Liver (tissue), 9 donors: ENCODE measurements around the gene TMEM213. TPM values are rescaled to one million over a fixed set of nuclear protein-coding genes. Genes with fewer than 3 reads are reported as not detected.

ENCODE experiments used
- DNase-seq: peaks from one replicate; pipeline ENCODE4 v3.0.0-alpha.2; 2017; ENCODE audit warnings: low spot score
- H3K27ac ChIP-seq, 2 donors: one replicate each; pipeline ENCODE4 v1.7.0; 2013; ENCODE audit warnings: inconsistent platforms in 2 of 2, low read length in 2 of 2, control low read depth in 1 of 2, low read depth in 1 of 2, mild to moderate bottlenecking in 1 of 2
- H3K27me3 ChIP-seq, 4 donors: one replicate each; pipeline versions ENCODE4 v1.6.1 to v1.7.0; 2013; ENCODE audit warnings: low read length in 3 of 4, inconsistent platforms in 1 of 4, mild to moderate bottlenecking in 1 of 4, moderate library complexity in 1 of 4; ENCODE audit not compliant: control insufficient read depth in 4 of 4, insufficient read depth in 4 of 4
- H3K36me3 ChIP-seq, 4 donors: one replicate each; pipeline versions ENCODE4 v1.6.1 to v1.7.0; 2013; ENCODE audit warnings: low read length in 3 of 4, mild to moderate bottlenecking in 3 of 4, low read depth in 1 of 4, moderate library complexity in 1 of 4; ENCODE audit not compliant: control insufficient read depth in 4 of 4, insufficient read depth in 3 of 4
- H3K4me1 ChIP-seq, 4 donors: one replicate each; pipeline versions ENCODE4 v1.6.1 to v1.7.0; 2013; ENCODE audit warnings: low read length in 3 of 4, mild to moderate bottlenecking in 3 of 4, moderate library complexity in 1 of 4; ENCODE audit not compliant: control insufficient read depth in 4 of 4, insufficient read depth in 4 of 4
- H3K4me3 ChIP-seq, 3 donors: one replicate each; pipeline versions ENCODE4 v1.6.1 to v1.7.0; 2013; ENCODE audit warnings: low read length in 3 of 3, control low read depth in 1 of 3, low read depth in 1 of 3, mild to moderate bottlenecking in 1 of 3
- H3K9ac ChIP-seq, 2 donors: one replicate each; pipeline ENCODE4 v1.7.0; 2013; ENCODE audit warnings: low read length in 2 of 2, mild to moderate bottlenecking in 2 of 2, moderate library complexity in 2 of 2, control low read depth in 1 of 2, low read depth in 1 of 2
- H3K9me3 ChIP-seq, 4 donors: one replicate each; pipeline versions ENCODE4 v1.6.1 to v1.7.0; 2013; ENCODE audit warnings: low read length in 3 of 4; ENCODE audit not compliant: control insufficient read depth in 4 of 4
- EGR1 ChIP-seq, 2 donors: IDR thresholded peaks; 2 replicates each; pipeline ENCODE4 v1.6.1; 2016 to 2018; ENCODE audit warnings: antibody characterized with exemption in 2 of 2, low read depth in 2 of 2
- FOXA1 ChIP-seq: IDR thresholded peaks from 2 replicates; pipeline ENCODE4 v1.6.1; 2016; ENCODE audit warnings: antibody characterized with exemption
- FOXA2 ChIP-seq: IDR thresholded peaks from 2 replicates; pipeline ENCODE4 v1.6.1; 2016; ENCODE audit warnings: antibody characterized with exemption
- GABPA ChIP-seq, 2 donors: IDR thresholded peaks in 1 of 2; conservative IDR thresholded peaks in 1 of 2; 2 replicates each; pipeline ENCODE4 v1.6.1; 2016; ENCODE audit warnings: antibody characterized with exemption in 2 of 2, mild to moderate bottlenecking in 1 of 2, moderate library complexity in 1 of 2
- HNF4A ChIP-seq, 2 donors: conservative IDR thresholded peaks; 2 replicates each; pipeline ENCODE4 v1.6.1; 2016; ENCODE audit warnings: antibody characterized with exemption in 2 of 2, mild to moderate bottlenecking in 2 of 2
- HNF4G ChIP-seq: IDR thresholded peaks from 2 replicates; pipeline ENCODE4 v1.6.1; 2016; ENCODE audit warnings: antibody characterized with exemption
- JUND ChIP-seq, 2 donors: IDR thresholded peaks; 2 replicates each; pipeline ENCODE4 v1.6.1; 2016; ENCODE audit warnings: antibody characterized with exemption in 2 of 2
- NR2F2 ChIP-seq: IDR thresholded peaks from 2 replicates; pipeline ENCODE4 v1.6.1; 2016; ENCODE audit warnings: antibody characterized with exemption
- REST ChIP-seq: IDR thresholded peaks from 2 replicates; pipeline ENCODE4 v1.6.1; 2016; ENCODE audit warnings: antibody characterized with exemption, mild to moderate bottlenecking
- RXRA ChIP-seq, 2 donors: IDR thresholded peaks; 2 replicates each; pipeline ENCODE4 v1.6.1; 2017 to 2018; ENCODE audit warnings: antibody characterized with exemption in 2 of 2, mild to moderate bottlenecking in 1 of 2
- SP1 ChIP-seq: IDR thresholded peaks from 2 replicates; pipeline ENCODE4 v1.6.1; 2018; ENCODE audit warnings: antibody characterized with exemption, mild to moderate bottlenecking
- TAF1 ChIP-seq: conservative IDR thresholded peaks from 2 replicates; pipeline ENCODE4 v1.6.1; 2016; ENCODE audit warnings: antibody characterized with exemption, mild to moderate bottlenecking
- YY1 ChIP-seq: IDR thresholded peaks from 2 replicates; pipeline ENCODE4 v1.6.1; 2016; ENCODE audit warnings: antibody characterized with exemption, mild to moderate bottlenecking
- WGBS: extraction: QIAGEN DNeasy Blood & Tissue Kit; methylation state at CpG from one replicate; pipeline ENCODE4 v1.1.7; 2013; 5-methylcytosine and 5-hydroxymethylcytosine counted together
- polyA plus RNA-seq, 2 donors: library from polyadenylated mRNA; stranded (reverse) in 1 of 2; unstranded in 1 of 2; fragments of 200-250 nt in 1 of 2; fragments of >200 nt in 1 of 2; fragmentation: Nextera tagmentation in 1 of 2; extraction: Ambion mirVana in 1 of 2; gene quantifications; one replicate each; pipeline versions ENCODE4 v1.2.1 to v1.2.3, GENCODE V29; 2013 to 2015
- total RNA-seq, 2 donors: library from RNA; depleted of rRNA; stranded (reverse); fragments of >200 nt; gene quantifications; one replicate each; pipeline ENCODE4 v1.2.3, GENCODE V29; 2014
- TF ChIP-seq, protein P1 (sequence below): IDR thresholded peaks from 2 replicates; pipeline ENCODE4 v1.6.1; 2016; ENCODE audit warnings: antibody characterized with exemption
- TF ChIP-seq, protein P2 (sequence below): IDR thresholded peaks from 2 replicates; pipeline ENCODE4 v1.6.1; 2016; ENCODE audit warnings: antibody characterized with exemption
- TF ChIP-seq, protein P3 (sequence below): IDR thresholded peaks from 2 replicates; pipeline ENCODE4 v1.6.1; 2016; ENCODE audit warnings: antibody characterized with exemption
- TF ChIP-seq, protein P4 (sequence below): fragments of 150-350 bp; IDR thresholded peaks from 2 replicates; pipeline ENCODE4 v1.5.1; 2017; ENCODE audit warnings: improper control_type of control experiment, low read depth, low read length; ENCODE audit not compliant: missing input control
- donor health status: healthy.
- donor health status: healthy.
- donor health status: healthy.
- donor health status: healthy.
- donor health status: healthy.

Gene TMEM213
- total and polyA plus RNA-seq, 4 donors: not detected

DNA sequence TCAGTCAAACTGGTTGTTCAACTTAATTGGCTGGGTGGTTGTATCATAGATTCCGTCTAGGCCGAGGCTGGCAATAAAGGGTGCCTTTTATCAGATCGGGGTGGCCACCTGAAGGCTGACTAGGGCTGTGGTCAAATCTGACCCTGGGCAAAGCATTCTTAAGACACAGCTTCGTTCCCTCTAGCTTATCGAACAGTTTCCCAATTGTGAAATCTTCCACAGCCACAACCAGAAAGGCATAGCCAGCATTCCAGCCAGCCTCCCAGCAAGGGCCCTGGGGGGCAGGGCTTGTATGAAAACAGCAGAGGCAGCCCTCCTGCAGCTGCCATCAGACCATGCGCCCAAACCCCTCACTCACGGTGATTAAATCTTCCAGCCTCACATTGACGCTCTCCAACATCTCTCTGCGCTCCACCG lies 42.5 kb upstream of the TMEM213 start:
- Histone ChIP-seq H3K27me3 (no peaks in the 10 kb centered on the region), H3K9ac (no peak overlapping the region), H3K4me3 (no peak overlapping the region), H3K9me3 (no peaks in the 10 kb centered on the region), H3K4me1 (peaks cover 0 to 8% (median 0%) of the 10 kb centered on the region in 4 donors), H3K27ac (no peak overlapping the region), H3K36me3 (no peaks in the 10 kb centered on the region)
- TF ChIP-seq, protein P1, sequence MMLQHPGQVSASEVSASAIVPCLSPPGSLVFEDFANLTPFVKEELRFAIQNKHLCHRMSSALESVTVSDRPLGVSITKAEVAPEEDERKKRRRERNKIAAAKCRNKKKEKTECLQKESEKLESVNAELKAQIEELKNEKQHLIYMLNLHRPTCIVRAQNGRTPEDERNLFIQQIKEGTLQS: no peak
- TF ChIP-seq TAF1 (no peak), HNF4G (no peak), EGR1 (IDR thresholded peaks at IDR 0.05; ENCODE audit: low read depth in 2 of 2) (no peak), GABPA (IDR thresholded peaks at IDR 0.05 in 1 of 2, conservative IDR thresholded peaks at IDR 0.05 in 1 of 2) (no peak)
- TF ChIP-seq, protein P2, sequence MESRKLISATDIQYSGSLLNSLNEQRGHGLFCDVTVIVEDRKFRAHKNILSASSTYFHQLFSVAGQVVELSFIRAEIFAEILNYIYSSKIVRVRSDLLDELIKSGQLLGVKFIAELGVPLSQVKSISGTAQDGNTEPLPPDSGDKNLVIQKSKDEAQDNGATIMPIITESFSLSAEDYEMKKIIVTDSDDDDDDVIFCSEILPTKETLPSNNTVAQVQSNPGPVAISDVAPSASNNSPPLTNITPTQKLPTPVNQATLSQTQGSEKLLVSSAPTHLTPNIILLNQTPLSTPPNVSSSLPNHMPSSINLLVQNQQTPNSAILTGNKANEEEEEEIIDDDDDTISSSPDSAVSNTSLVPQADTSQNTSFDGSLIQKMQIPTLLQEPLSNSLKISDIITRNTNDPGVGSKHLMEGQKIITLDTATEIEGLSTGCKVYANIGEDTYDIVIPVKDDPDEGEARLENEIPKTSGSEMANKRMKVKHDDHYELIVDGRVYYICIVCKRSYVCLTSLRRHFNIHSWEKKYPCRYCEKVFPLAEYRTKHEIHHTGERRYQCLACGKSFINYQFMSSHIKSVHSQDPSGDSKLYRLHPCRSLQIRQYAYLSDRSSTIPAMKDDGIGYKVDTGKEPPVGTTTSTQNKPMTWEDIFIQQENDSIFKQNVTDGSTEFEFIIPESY: no peak
- WGBS: 87% methylated on average over 10 of the region's 10 CpGs
- DNase-seq: no peak

DNA sequence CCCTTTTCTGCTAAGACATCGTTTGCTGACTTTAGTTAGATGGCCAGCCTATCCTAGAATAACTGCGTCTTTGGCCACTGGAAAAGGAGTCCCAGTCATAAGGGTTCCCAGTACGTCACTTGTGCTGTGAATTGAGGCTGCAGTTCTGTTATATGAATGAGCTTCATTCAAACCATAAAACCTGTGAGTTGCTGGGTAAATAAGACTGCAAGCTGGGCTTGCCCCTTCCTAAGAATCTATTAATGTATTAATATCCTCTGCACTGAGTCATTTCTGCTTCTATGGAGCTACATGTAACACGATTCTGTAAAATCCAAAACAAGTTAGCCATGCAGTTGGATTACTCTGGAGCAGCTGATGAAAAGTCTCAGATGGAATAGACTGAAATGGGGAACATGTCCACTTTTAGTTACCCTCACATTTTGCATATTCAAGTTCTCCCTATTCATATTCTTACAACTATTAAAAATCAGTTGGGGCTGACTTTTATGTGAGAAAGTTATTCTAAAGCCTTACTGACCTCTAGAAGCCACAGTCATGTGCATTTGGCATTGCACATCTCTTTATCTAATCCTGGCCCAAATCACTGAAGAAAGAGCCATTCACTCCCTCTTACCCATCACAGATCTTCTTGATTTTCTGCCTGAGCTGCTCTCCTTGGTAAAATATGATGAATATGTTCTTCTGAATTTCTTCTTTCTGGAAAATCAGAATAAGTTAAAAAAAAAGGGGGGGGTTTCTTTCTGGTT lies 41.8 kb upstream of the TMEM213 start:
- no peak overlapping the region for H3K27ac ChIP-seq
- TF ChIP-seq HNF4A (conservative IDR thresholded peaks at IDR 0.05): no peak
- TF ChIP-seq EGR1 (IDR thresholded peaks at IDR 0.05; ENCODE audit: low read depth in 2 of 2): no peak
- no peak for TF ChIP-seq YY1
- TF ChIP-seq FOXA1: no peak
- no peak for TF ChIP-seq TAF1
- no peak for TF ChIP-seq SP1
- TF ChIP-seq, protein P2: no peak
- TF ChIP-seq JUND (IDR thresholded peaks at IDR 0.05): no peak
- TF ChIP-seq, protein P3, sequence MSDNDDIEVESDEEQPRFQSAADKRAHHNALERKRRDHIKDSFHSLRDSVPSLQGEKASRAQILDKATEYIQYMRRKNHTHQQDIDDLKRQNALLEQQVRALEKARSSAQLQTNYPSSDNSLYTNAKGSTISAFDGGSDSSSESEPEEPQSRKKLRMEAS: no peak
- TF ChIP-seq REST: no peak
- TF ChIP-seq, protein P4, sequence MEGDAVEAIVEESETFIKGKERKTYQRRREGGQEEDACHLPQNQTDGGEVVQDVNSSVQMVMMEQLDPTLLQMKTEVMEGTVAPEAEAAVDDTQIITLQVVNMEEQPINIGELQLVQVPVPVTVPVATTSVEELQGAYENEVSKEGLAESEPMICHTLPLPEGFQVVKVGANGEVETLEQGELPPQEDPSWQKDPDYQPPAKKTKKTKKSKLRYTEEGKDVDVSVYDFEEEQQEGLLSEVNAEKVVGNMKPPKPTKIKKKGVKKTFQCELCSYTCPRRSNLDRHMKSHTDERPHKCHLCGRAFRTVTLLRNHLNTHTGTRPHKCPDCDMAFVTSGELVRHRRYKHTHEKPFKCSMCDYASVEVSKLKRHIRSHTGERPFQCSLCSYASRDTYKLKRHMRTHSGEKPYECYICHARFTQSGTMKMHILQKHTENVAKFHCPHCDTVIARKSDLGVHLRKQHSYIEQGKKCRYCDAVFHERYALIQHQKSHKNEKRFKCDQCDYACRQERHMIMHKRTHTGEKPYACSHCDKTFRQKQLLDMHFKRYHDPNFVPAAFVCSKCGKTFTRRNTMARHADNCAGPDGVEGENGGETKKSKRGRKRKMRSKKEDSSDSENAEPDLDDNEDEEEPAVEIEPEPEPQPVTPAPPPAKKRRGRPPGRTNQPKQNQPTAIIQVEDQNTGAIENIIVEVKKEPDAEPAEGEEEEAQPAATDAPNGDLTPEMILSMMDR: no peak
- no peak for TF ChIP-seq RXRA (IDR thresholded peaks at IDR 0.05)
- no peak for TF ChIP-seq NR2F2
- TF ChIP-seq FOXA2: no peak
- TF ChIP-seq HNF4G: no peak
- no peaks in the 10 kb centered on the region for H3K9me3 ChIP-seq
- no peak overlapping the region for H3K4me3 ChIP-seq
- H3K27me3 ChIP-seq: no peaks in the 10 kb centered on the region
- DNase-seq: no peak
- H3K9ac ChIP-seq: no peak overlapping the region
- H3K4me1 ChIP-seq: peaks cover 0 to 8% (median 0%) of the 10 kb centered on the region in 4 donors
- no peaks in the 10 kb centered on the region for H3K36me3 ChIP-seq
- 81% methylated on average over 4 of the region's 4 CpGs for WGBS
